Keratinocyte (primary cell): Measurements from ENCODE around the gene ZP1. TPM values are rescaled to one million over a fixed set of nuclear protein-coding genes. Genes with fewer than 3 reads are reported as not detected.

Source experiments
- DNase-seq: peaks from one replicate; pipeline ENCODE4 v3.0.0-alpha.2; 2011; ENCODE audit warnings: low read depth, missing footprints, low spot score
- FAIRE-seq: peaks from 2 replicates; lab custom pipeline; 2011; peaks lifted over from hg19 to GRCh38; lab: Jason Lieb, UNC
- H2AFZ ChIP-seq: 2 replicates; pipeline ENCODE4 v1.6.0; 2012; ENCODE audit warnings: low read length, control low read depth, inconsistent platforms; ENCODE audit not compliant: control insufficient read depth
- H3K27ac ChIP-seq: 2 replicates; pipeline ENCODE4 v1.5.1; 2011; ENCODE audit warnings: low read length; ENCODE audit not compliant: control insufficient read depth, insufficient read depth
- H3K27me3 ChIP-seq: 3 replicates; pipeline ENCODE4 v1.6.0; 2011; ENCODE audit warnings: low read length; ENCODE audit not compliant: control insufficient read depth, insufficient read depth; ENCODE audit errors: extremely low read depth
- H3K36me3 ChIP-seq, 2 experiments: 2 replicates in 1 of 2; 3 replicates in 1 of 2; pipeline ENCODE4 v1.5.1; 2011; ENCODE audit warnings: low read length in 2 of 2, mild to moderate bottlenecking in 1 of 2; ENCODE audit not compliant: control insufficient read depth in 2 of 2, insufficient read depth in 2 of 2; ENCODE audit errors: extremely low read depth in 1 of 2
- H3K4me1 ChIP-seq: 3 replicates; pipeline ENCODE4 v1.5.1; 2011; ENCODE audit warnings: low read length; ENCODE audit not compliant: control insufficient read depth, insufficient read depth; ENCODE audit errors: extremely low read depth
- H3K4me2 ChIP-seq: 3 replicates; pipeline ENCODE4 v1.6.0; 2011; ENCODE audit warnings: low read depth, low read length; ENCODE audit not compliant: control insufficient read depth, insufficient read depth; ENCODE audit errors: extremely low read depth
- H3K4me3 ChIP-seq, 3 experiments: fragments of 200-600 bp in 1 of 3; sonication (generic) in 1 of 3; 2 replicates in 2 of 3; 3 replicates in 1 of 3; pipeline ENCODE4 v1.5.1; 2011 to 2016; ENCODE audit warnings: low read length in 3 of 3, mild to moderate bottlenecking in 3 of 3, control low read depth in 2 of 3, inconsistent platforms in 1 of 3, low read depth in 1 of 3, mixed read lengths in 1 of 3, mixed run types in 1 of 3, moderate library complexity in 1 of 3; ENCODE audit not compliant: control insufficient read depth in 2 of 3, insufficient read depth in 2 of 3; ENCODE audit errors: extremely low read depth in 1 of 3
- H3K79me2 ChIP-seq: 2 replicates; pipeline ENCODE4 v1.6.0; 2012; ENCODE audit warnings: low read length; ENCODE audit not compliant: control insufficient read depth, insufficient read depth
- H3K9ac ChIP-seq: 3 replicates; pipeline ENCODE4 v1.6.0; 2011; ENCODE audit warnings: low read length; ENCODE audit not compliant: control insufficient read depth, insufficient read depth; ENCODE audit errors: extremely low read depth
- H3K9me1 ChIP-seq: 3 replicates; pipeline ENCODE4 v1.6.0; 2011; ENCODE audit warnings: low read length; ENCODE audit not compliant: control insufficient read depth, insufficient read depth; ENCODE audit errors: extremely low read depth
- H3K9me3 ChIP-seq: 2 replicates; pipeline ENCODE4 v1.5.1; 2012; ENCODE audit warnings: low read depth, low read length; ENCODE audit not compliant: control insufficient read depth
- H4K20me1 ChIP-seq: 3 replicates; pipeline ENCODE4 v1.6.0; 2011; ENCODE audit warnings: low read length; ENCODE audit not compliant: control insufficient read depth, insufficient read depth; ENCODE audit errors: extremely low read depth
- CTCF ChIP-seq, 3 experiments: IDR thresholded peaks in 1 of 3; conservative IDR thresholded peaks in 1 of 3; optimal IDR thresholded peaks in 1 of 3; 2 replicates in 2 of 3; 3 replicates in 1 of 3; pipeline versions ENCODE3 to v1.5.1; 2011; ENCODE audit warnings: low read length in 3 of 3, mild to moderate bottlenecking in 3 of 3, moderate library complexity in 2 of 3, control low read depth in 1 of 3, inconsistent platforms in 1 of 3; ENCODE audit not compliant: insufficient read depth in 2 of 3; ENCODE audit errors: extremely low read depth in 1 of 3
- EZH2 ChIP-seq: IDR thresholded peaks from one replicate; pipeline ENCODE4 v1.6.1; 2012; ENCODE audit warnings: inconsistent platforms, mild to moderate bottlenecking, low read length, moderate library complexity
- dilution Hi-C: fragments of 300-500 bp; cut with MboI; formaldehyde crosslinking; loops from one replicate; pipeline ENCODE4 v1.7.0; 2020; ENCODE audit warnings: low sequenced_read_pairs; ENCODE audit not compliant: extremely low pct_ligation_motif_present
- polyA plus RNA-seq, 5 experiments: library from polyadenylated mRNA; depleted of rRNA in 3 of 5; stranded (reverse) in 3 of 5; stranded (forward) in 1 of 5; unstranded in 1 of 5; fragments of >200 nt; gene quantifications; 1 replicate in 1 of 5; 2 replicates in 3 of 5; 3 replicates in 1 of 5; pipeline versions ENCODE4 v1.2.1 to v1.2.3, GENCODE V29; 2011 to 2012; ENCODE audit warnings: missing spikeins in 2 of 5, low read depth in 1 of 5, low replicate concordance in 1 of 5

Gene ZP1
- polyA plus RNA-seq, 1 donor (not counting 4 experiments of a cell fraction or from before 2014, with no cell fraction given), result not detected

- Histone ChIP-seq H3K4me3 (no peak overlapping the region), H4K20me1 (no peaks in the 10 kb centered on the region), H3K27ac (no peak overlapping the region), H3K27me3 (peaks cover 4% of the 10 kb centered on the region), H3K9ac (no peak overlapping the region), H3K4me2 (no peak overlapping the region), H3K9me3 (no peaks in the 10 kb centered on the region), H3K36me3 (no peaks in the 10 kb centered on the region), H3K4me1 (no peaks in the 10 kb centered on the region), H2AFZ (no peak overlapping the region), H3K9me1 (no peaks in the 10 kb centered on the region), H3K79me2 (no peaks in the 10 kb centered on the region)
- TF ChIP-seq EZH2 (no peak), CTCF (optimal IDR thresholded peaks at IDR 0.05 in 1 of 3, IDR thresholded peaks at IDR 0.05 in 1 of 3, conservative IDR thresholded peaks at IDR 0.05 in 1 of 3; ENCODE audit: extremely low read depth in 1 of 3, insufficient read depth in 2 of 3, low read length in 3 of 3) (no peak)
- FAIRE-seq (no peak), DNase-seq (no peak)
- dilution Hi-C loops, result no loop called here
These were observed 42.2 kb upstream of the ZP1 start for GRCh38 chr11:60825118-60825517.

- FAIRE-seq (no peak), DNase-seq (no peak)
- H3K4me2 ChIP-seq, result no peak overlapping the region
- H3K9ac ChIP-seq, result no peak overlapping the region
- no peaks in the 10 kb centered on the region for H4K20me1 ChIP-seq
- peaks cover 4% of the 10 kb centered on the region for H3K4me1 ChIP-seq
- dilution Hi-C loops, result no loop called here
- H3K9me3 ChIP-seq, result no peaks in the 10 kb centered on the region
- TF ChIP-seq EZH2, result no peak
- no peak for TF ChIP-seq CTCF (optimal IDR thresholded peaks at IDR 0.05 in 1 of 3, IDR thresholded peaks at IDR 0.05 in 1 of 3, conservative IDR thresholded peaks at IDR 0.05 in 1 of 3; ENCODE audit: extremely low read depth in 1 of 3, insufficient read depth in 2 of 3, low read length in 3 of 3)
- no peaks in the 10 kb centered on the region for H3K9me1 ChIP-seq
- H2AFZ ChIP-seq, result no peak overlapping the region
- H3K79me2 ChIP-seq, result no peaks in the 10 kb centered on the region
- H3K36me3 ChIP-seq, result no peaks in the 10 kb centered on the region
- no peak overlapping the region for H3K27ac ChIP-seq
- H3K4me3 ChIP-seq, result no peak overlapping the region
- H3K27me3 ChIP-seq, result peaks cover 4% of the 10 kb centered on the region
These were observed 41.6 kb upstream of the ZP1 start for GRCh38 chr11:60825790-60826189.
